Measurements from ENCODE around the gene ZBTB33. TPM values are rescaled to one million over a fixed set of nuclear protein-coding genes. Genes with fewer than 3 reads are reported as not detected.
A peak's percentile ranks its signal among the peaks of the same experiment; 100 is the strongest.

ZBTB33 gene
- polyA plus RNA-seq, 1 experiment = 9.0 TPM

- ChIA-PET POLR2A (no interaction called here), CTCF (no interaction called here)
- Histone ChIP-seq H3K4me3 (ENCODE audit: low read depth, low read length) (no peak overlapping the region), H3K9me3 (ENCODE audit: control insufficient read depth, insufficient read depth, low read length) (no peaks in the 10 kb centered on the region), H3K27me3 (ENCODE audit: control insufficient read depth, insufficient read depth, low read length) (no peaks in the 10 kb centered on the region), H3K27ac (ENCODE audit: low read depth, low read length) (no peak overlapping the region)
- no peak for TF ChIP-seq CTCF (IDR thresholded peaks at IDR 0.05; ENCODE audit: low read depth, low read length)
- no peak for DNase-seq (ENCODE audit: low read depth, low spot score)
Measured at GRCh38 chrX:120236687-120237479, 13.7 kb upstream of the ZBTB33 start.

DNA sequence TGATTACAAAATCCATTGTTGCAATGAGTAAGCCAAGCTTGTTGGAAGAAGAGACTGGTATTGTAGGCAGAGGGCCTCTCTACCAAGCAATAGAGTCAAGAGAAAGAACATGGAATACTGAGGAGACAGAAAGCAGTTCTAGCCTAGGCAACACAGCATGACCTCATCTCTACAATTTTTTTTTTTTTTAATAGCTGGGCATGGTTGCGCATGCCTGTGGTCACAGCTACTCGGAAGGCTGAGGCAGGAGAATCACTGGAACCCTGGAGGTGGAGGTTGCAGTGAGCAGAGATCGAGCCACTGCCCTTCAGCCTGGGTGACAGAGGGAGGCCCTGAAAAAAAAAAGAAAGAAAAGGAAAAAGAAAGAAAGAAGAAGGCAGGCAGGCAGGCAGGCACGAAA lies 11.7 kb upstream of the ZBTB33 start:
- Histone ChIP-seq H3K27ac (ENCODE audit: low read depth, low read length) (no peak overlapping the region), H3K27me3 (ENCODE audit: control insufficient read depth, insufficient read depth, low read length) (no peaks in the 10 kb centered on the region), H3K4me3 (ENCODE audit: low read depth, low read length) (no peak overlapping the region), H3K9me3 (ENCODE audit: control insufficient read depth, insufficient read depth, low read length) (no peaks in the 10 kb centered on the region)
- TF ChIP-seq CTCF (IDR thresholded peaks at IDR 0.05; ENCODE audit: low read depth, low read length) = no peak
- POLR2A ChIA-PET = no interaction called here
- no peak for DNase-seq (ENCODE audit: low read depth, low spot score)
- CTCF ChIA-PET = no interaction called here

- no peak for TF ChIP-seq CTCF (IDR thresholded peaks at IDR 0.05; ENCODE audit: low read depth, low read length)
- H3K27me3 ChIP-seq (ENCODE audit: control insufficient read depth, insufficient read depth, low read length) = no peaks in the 10 kb centered on the region
- H3K9me3 ChIP-seq (ENCODE audit: control insufficient read depth, insufficient read depth, low read length) = no peaks in the 10 kb centered on the region
- ChIA-PET CTCF (interaction anchor here (0.7 to 1.1 kb wide), 2 partner anchors 29 to 261 kb away, joined by 3 to 4 read pairs; no protein-coding TSS in a partner anchor), POLR2A (no interaction called here)
- H3K27ac ChIP-seq (ENCODE audit: low read depth, low read length) = no peak overlapping the region
- no peak overlapping the region for H3K4me3 ChIP-seq (ENCODE audit: low read depth, low read length)
- no peak for DNase-seq (ENCODE audit: low read depth, low spot score)
Measured at GRCh38 chrX:120242813-120243212, 7.8 kb upstream of the ZBTB33 start.

GRCh38 chrX:120244395-120244734 lies 6.2 kb upstream of the ZBTB33 start:
- TF ChIP-seq CTCF (IDR thresholded peaks at IDR 0.05; ENCODE audit: low read depth, low read length) = no peak
- CTCF ChIA-PET = no interaction called here
- POLR2A ChIA-PET = no interaction called here

DNA sequence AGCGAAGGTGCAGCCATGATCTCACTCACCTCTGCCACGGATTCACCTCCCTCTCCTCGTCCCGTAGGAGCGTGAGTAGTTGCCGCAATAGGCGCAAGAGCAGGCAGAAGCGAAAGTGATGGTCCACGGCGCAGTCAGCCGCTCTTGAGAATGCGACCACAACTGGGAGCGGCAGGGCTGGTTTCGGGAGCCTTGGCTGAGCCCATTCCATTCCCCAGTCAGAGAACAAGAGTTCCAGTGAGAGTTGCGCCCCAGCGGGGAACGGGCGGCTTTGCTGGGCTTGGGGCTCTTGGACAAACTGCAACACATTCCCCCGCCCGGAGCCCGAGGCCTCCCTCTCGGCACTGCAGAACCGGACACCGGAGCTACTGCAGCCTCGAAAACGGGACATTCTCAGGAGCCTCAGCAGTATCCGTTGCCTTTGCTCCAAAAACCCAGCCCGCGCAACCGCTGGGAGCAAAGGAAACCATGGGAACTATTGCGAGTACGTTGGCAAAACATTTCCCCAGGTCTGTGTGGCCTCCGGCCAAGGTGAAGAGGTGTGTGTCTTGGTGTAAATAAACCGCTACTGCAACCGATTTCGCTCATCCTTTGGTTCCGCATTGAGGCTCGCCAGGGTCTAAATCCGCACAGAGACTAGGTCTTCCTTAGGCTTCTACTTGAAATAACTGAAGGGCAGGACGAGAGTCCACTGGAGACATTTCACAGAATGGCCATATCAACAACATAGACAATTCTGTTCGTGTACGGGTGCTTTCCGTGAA lies 5.7 kb upstream of the ZBTB33 start:
- CTCF ChIA-PET = no interaction called here
- Histone ChIP-seq H3K4me3 (ENCODE audit: low read depth, low read length) (peak overlapping the region; percentile 71), H3K27me3 (ENCODE audit: control insufficient read depth, insufficient read depth, low read length) (no peaks in the 10 kb centered on the region), H3K9me3 (ENCODE audit: control insufficient read depth, insufficient read depth, low read length) (no peaks in the 10 kb centered on the region), H3K27ac (ENCODE audit: low read depth, low read length) (peak overlapping the region; percentile 80)
- TF ChIP-seq CTCF (IDR thresholded peaks at IDR 0.05; ENCODE audit: low read depth, low read length) = no peak
- POLR2A ChIA-PET = no interaction called here
- peak; percentile 41 for DNase-seq (ENCODE audit: low read depth, low spot score)

More at GRCh38 chrX:120244395-120244734, 6.2 kb upstream of the ZBTB33 start:
- Histone ChIP-seq H3K4me3 (ENCODE audit: low read depth, low read length) (peak overlapping the region; percentile 71), H3K9me3 (ENCODE audit: control insufficient read depth, insufficient read depth, low read length) (no peaks in the 10 kb centered on the region), H3K27ac (ENCODE audit: low read depth, low read length) (peak overlapping the region; percentile 80), H3K27me3 (ENCODE audit: control insufficient read depth, insufficient read depth, low read length) (no peaks in the 10 kb centered on the region)
- DNase-seq (ENCODE audit: low read depth, low spot score) = no peak

All from AG04450 (cell line).